SK-N-SH (cell line): ENCODE results near the gene FAHD2A.

Experiments used
- EP300 ChIP-seq, 2 experiments: IDR thresholded peaks; 2 replicates each; pipeline versions ENCODE4 v1.4.0 to v1.6.1; 2012; ENCODE audit warnings: borderline replicate concordance in 1 of 2, low read depth in 1 of 2, low read length in 1 of 2
- EZH2phosphoT487 ChIP-seq: fragments of 200-600 bp; sonication (generic); IDR thresholded peaks from 2 replicates; pipeline ENCODE4 v1.6.1; 2017; ENCODE audit warnings: low read depth, mixed run types, mild to moderate bottlenecking, antibody characterized with exemption, moderate library complexity, borderline replicate concordance
- FOXJ3 ChIP-seq: sonication (generic); formaldehyde crosslinking; IDR thresholded peaks from 2 replicates; pipeline ENCODE4 v1.5.1; 2020; ENCODE audit warnings: mild to moderate bottlenecking, missing genetic modification reagents
- GABPA ChIP-seq: IDR thresholded peaks from 2 replicates; pipeline ENCODE4 v1.4.0; 2012; ENCODE audit warnings: low read depth, mild to moderate bottlenecking
- IRF3 ChIP-seq: fragments of 150-350 bp; IDR thresholded peaks from 2 replicates; pipeline ENCODE4 v1.6.1; 2016; ENCODE audit warnings: mild to moderate bottlenecking, low read depth, low read length
- MEF2A ChIP-seq: IDR thresholded peaks from 2 replicates; pipeline ENCODE4 v1.4.0; 2012; ENCODE audit warnings: low read depth, borderline replicate concordance
- NFIC ChIP-seq: IDR thresholded peaks from 2 replicates; pipeline ENCODE4 v1.4.0; 2012; ENCODE audit warnings: borderline replicate concordance
- NRF1 ChIP-seq: IDR thresholded peaks from 2 replicates; pipeline ENCODE4 v1.6.1; 2012; ENCODE audit warnings: low read depth, mild to moderate bottlenecking, low read length
- POLR2AphosphoS5 ChIP-seq: IDR thresholded peaks from 2 replicates; pipeline ENCODE4 v1.6.1; 2012; ENCODE audit warnings: low read depth, low read length
- RAD21 ChIP-seq: IDR thresholded peaks from 2 replicates; pipeline ENCODE4 v1.6.1; 2012; ENCODE audit warnings: mild to moderate bottlenecking, low read length
- RFX5 ChIP-seq: IDR thresholded peaks from 2 replicates; pipeline ENCODE4 v1.6.1; 2012; ENCODE audit warnings: mild to moderate bottlenecking, improper control_type of control experiment, low read length
- TCF12 ChIP-seq: IDR thresholded peaks from 2 replicates; pipeline ENCODE4 v1.4.0; 2012
- TF ChIP-seq, protein P1 (sequence below): fragments of 200-600 bp; sonication (generic); IDR thresholded peaks from 2 replicates; pipeline ENCODE4 v1.6.1; 2017; ENCODE audit warnings: antibody characterized with exemption, mild to moderate bottlenecking, moderate library complexity
- TF ChIP-seq, protein P2 (sequence below): IDR thresholded peaks from 2 replicates; pipeline ENCODE4 v1.4.0; 2012; ENCODE audit warnings: low read depth, borderline replicate concordance

- TF ChIP-seq EZH2phosphoT487 (no peak), NRF1 (no peak), IRF3 (no peak), POLR2AphosphoS5 (no peak), NFIC (no peak), TCF12 (no peak), RAD21 (no peak), FOXJ3 (CRISPR knock-in tag) (no peak), EP300 (IDR thresholded peaks at IDR 0.05; ENCODE audit: borderline replicate concordance in 1 of 2, low read depth in 1 of 2, low read length in 1 of 2) (no peak), MEF2A (no peak), RFX5 (no peak), GABPA (no peak)
- TF ChIP-seq, protein P1, sequence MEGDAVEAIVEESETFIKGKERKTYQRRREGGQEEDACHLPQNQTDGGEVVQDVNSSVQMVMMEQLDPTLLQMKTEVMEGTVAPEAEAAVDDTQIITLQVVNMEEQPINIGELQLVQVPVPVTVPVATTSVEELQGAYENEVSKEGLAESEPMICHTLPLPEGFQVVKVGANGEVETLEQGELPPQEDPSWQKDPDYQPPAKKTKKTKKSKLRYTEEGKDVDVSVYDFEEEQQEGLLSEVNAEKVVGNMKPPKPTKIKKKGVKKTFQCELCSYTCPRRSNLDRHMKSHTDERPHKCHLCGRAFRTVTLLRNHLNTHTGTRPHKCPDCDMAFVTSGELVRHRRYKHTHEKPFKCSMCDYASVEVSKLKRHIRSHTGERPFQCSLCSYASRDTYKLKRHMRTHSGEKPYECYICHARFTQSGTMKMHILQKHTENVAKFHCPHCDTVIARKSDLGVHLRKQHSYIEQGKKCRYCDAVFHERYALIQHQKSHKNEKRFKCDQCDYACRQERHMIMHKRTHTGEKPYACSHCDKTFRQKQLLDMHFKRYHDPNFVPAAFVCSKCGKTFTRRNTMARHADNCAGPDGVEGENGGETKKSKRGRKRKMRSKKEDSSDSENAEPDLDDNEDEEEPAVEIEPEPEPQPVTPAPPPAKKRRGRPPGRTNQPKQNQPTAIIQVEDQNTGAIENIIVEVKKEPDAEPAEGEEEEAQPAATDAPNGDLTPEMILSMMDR = no peak
- TF ChIP-seq, protein P2, sequence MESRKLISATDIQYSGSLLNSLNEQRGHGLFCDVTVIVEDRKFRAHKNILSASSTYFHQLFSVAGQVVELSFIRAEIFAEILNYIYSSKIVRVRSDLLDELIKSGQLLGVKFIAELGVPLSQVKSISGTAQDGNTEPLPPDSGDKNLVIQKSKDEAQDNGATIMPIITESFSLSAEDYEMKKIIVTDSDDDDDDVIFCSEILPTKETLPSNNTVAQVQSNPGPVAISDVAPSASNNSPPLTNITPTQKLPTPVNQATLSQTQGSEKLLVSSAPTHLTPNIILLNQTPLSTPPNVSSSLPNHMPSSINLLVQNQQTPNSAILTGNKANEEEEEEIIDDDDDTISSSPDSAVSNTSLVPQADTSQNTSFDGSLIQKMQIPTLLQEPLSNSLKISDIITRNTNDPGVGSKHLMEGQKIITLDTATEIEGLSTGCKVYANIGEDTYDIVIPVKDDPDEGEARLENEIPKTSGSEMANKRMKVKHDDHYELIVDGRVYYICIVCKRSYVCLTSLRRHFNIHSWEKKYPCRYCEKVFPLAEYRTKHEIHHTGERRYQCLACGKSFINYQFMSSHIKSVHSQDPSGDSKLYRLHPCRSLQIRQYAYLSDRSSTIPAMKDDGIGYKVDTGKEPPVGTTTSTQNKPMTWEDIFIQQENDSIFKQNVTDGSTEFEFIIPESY = no peak
Measured at GRCh38 chr2:95357717-95358280, 44.7 kb upstream of the FAHD2A start.
